Frontal cortex (tissue), 4 donors: Measurements from ENCODE around the gene ATXN10. TPM values are rescaled to one million over a fixed set of nuclear protein-coding genes. Genes with fewer than 3 reads are reported as not detected.
A peak's percentile ranks its signal among the peaks of the same experiment; 100 is the strongest.

Experiments used
- DNase-seq, 2 donors: peaks; one replicate each; pipeline ENCODE4 v3.0.0; 2012; ENCODE audit warnings: low spot score in 2 of 2
- FAIRE-seq: peaks from 2 replicates; lab custom pipeline; 2012; peaks lifted over from hg19 to GRCh38; lab: Jason Lieb, UNC
- total RNA-seq: library from RNA; depleted of rRNA; stranded (reverse); fragments of >200 nt; gene quantifications from one replicate; pipeline ENCODE4 v1.2.3, GENCODE V29; 2014
- donor health status: control.
- donor health status: control.
- donor health status: control.

Gene ATXN10
- total RNA-seq, 1 donor from 2014 or later, result 390 TPM

- FAIRE-seq (no peak), DNase-seq (no peak)
Measured at GRCh38 chr22:45804986-45805325, 133.3 kb downstream of the ATXN10 start.

- FAIRE-seq (no peak), DNase-seq (no peak)
Measured at GRCh38 chr22:45805413-45805812, 133.8 kb downstream of the ATXN10 start.

- FAIRE-seq, result no peak
Measured at GRCh38 chr22:45807156-45807915, 135.7 kb downstream of the ATXN10 start.

DNA sequence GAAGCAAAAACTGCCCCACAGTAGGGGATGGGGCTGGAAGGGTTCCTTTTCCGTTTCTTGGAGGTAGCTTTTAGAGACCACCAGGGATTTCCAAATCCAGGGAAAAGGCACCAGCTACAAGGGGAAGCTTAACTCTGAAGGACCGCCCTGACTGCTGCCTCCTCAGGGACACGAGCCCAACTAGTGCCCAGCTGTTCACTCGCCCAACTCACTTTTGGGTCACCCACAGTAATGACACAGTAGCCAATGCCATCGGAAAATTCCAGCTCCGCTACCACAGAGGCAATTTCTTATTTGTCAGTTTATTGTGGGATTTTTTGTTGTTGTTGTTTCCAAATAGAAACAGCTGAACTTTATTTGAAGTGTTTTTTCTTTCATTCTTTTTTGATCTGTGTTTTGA, 141.3 kb downstream of the ATXN10 start:
- FAIRE-seq (no peak), DNase-seq (no peak)

More at GRCh38 chr22:45807156-45807915, 135.7 kb downstream of the ATXN10 start:
- no peak for DNase-seq

GRCh38 chr22:45814198-45814597, 142.6 kb downstream of the ATXN10 start:
- DNase-seq, result no peak
- FAIRE-seq, result no peak

DNA sequence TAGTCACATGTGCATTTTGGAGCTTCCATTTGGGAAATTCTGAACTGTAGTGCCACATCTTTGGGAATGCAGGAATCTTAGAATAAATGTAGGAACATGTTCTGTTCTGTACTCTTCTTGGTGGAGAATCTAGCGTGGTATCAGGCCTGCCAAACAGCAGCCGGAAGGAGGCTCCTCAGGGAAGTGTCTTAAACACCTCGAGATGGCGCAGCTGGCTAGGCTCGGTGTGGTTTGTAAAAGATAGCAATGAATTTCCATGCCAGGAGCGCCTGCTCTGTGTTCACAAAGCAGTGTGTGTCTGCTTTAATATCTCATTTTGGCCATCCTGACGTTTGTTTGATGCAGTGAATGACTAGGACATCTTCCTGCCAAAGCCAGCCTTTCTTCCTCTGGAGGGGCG, 145.1 kb downstream of the ATXN10 start:
- DNase-seq, result no peak

GRCh38 chr22:45817745-45818423, 146.2 kb downstream of the ATXN10 start:
- DNase-seq (peak; percentile 11 to 22), FAIRE-seq (no peak)

More for the DNA sequence above, 145.1 kb downstream of the ATXN10 start:
- no peak for FAIRE-seq

DNA sequence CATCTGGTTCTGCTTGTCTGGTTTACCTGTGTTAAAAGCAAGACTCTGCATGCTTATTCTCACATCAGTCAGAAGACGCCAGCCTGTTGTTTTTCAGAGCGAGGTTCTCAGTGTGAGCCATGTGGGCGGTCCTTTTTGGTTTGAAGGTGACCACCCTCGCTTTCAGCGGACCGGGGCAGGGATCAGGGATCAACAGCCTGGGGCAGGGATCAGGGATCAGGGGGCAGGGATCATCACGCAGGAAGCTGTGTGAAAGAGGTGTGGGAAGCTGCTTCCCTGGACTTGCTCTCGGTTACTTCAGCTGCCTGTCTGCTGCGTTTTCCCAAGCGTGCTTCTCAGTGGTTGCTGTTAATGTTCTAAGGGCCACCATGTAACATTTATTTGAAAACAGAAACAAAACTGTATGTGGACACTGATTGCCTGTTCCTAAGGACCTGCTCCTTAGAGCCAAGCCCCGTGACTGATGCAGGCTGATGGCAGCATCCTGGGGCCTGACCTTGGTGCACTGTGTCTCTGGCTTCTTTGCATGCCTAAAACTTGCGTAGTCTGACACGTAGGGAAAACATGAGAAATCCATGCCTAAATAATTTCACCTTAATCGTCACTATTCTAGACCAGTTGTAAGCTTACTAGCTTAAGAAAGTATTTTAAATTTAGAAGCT, 146.9 kb downstream of the ATXN10 start:
- no peak for FAIRE-seq
- no peak for DNase-seq

DNA sequence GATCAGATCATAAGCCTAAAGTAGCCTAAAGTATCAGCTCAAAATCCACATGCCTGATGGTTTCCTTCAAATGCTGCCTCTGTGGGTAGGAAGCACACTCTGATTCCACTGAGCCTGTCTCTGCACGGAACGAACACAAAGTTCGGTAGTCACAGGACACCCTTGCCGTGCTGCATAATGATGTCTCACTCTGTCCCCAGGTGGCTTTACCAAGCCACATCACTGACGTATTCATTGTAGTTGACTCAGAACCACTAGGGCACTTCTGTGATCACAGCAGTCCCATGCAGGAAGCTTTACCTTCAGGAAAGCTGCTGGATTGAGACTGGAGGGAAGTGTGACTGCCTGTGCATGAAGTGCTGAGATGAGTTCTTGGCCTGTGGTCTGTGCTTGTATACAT, 147.7 kb downstream of the ATXN10 start:
- FAIRE-seq (no peak), DNase-seq (no peak)

DNA sequence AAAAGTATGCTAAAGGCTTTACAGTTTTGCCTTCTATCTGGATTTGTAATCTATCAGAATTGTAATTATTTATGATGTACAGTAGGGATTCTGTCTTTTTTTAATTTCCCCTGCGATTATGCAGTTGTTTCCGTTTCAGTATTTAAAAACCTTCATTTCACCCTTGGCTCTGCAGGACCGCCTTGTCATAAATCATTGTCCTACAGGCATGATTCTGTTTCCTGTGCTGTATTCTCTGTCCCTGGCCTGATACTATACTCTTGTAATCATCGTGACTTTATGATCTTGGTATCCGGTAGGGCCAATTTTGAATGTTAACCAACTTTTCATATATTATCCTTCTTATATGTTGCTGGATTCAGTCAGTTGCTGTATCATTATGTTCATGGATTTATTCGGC, 151.7 kb downstream of the ATXN10 start:
- DNase-seq, result no peak
- no peak for FAIRE-seq

DNA sequence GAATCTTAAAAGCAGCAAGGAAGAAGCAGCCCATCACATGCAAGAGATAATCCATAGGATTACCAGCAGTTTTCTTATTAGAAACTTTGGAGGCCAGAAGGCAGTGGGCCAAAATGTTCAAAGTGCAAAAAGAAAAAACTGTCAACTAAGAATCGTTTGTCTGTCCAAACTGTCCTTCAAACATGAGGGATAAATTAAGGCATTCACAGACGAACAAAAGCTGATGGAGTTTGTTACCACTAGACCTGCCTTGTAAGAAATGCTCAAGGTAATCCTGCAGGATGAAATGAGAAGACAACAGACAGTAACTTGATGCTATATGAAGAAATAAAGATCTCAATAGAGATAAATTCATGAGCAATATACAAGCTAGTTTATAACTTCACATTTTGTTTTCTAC, 154.9 kb downstream of the ATXN10 start:
- FAIRE-seq (no peak), DNase-seq (no peak)

DNA sequence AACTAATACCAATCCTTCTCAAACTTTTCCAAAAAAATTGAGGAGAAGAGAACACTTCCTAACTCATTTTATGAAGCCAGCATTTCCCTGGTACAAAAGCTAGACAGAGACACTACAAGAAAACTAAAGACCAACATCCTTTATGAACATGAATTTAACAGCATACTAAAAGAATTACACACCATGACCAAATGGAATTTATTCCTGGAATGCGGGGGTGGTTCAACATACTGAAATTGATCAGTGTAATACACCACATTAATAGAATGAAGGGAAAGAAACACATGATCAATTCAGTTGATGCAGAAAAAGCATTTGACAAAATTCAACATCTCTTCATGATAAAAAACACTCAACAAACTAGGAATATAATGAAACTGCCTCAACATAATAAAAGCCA, 157.2 kb downstream of the ATXN10 start:
- FAIRE-seq (no peak), DNase-seq (no peak)

DNA sequence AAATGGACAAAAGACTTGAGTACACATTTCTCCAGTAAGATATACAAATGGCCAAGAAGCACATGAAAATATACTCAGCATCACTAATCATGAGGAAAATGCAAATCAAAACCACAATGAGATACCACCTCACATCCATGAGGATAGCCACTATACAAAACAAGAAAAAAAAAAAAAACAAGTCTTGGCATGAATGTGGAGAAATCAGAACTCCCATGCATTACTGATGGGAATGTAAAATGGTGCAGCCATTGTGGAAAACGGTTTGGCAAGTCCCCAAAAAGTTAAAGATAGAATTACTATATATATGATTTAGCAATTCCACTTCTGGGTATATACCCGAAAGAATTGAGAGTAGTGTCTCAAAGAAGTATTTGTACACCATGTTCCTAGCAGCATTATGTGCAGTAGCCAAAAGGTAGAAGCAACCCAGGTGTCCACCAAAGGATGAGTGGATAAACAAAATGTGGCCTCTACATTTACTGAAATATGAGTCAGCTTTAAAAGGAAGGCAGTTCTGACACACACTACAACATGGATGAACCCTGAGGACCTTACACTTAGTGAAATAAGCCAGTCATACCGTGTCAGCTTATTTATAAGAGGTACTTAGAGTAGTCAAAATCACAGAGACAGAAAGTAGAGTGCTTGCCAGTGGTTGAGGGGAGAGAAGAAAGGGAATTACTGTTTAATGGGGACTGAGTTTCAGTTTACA, 159.1 kb downstream of the ATXN10 start:
- FAIRE-seq (no peak), DNase-seq (no peak)

- no peak for FAIRE-seq
Measured at GRCh38 chr22:45831394-45831793, 159.8 kb downstream of the ATXN10 start.

DNA sequence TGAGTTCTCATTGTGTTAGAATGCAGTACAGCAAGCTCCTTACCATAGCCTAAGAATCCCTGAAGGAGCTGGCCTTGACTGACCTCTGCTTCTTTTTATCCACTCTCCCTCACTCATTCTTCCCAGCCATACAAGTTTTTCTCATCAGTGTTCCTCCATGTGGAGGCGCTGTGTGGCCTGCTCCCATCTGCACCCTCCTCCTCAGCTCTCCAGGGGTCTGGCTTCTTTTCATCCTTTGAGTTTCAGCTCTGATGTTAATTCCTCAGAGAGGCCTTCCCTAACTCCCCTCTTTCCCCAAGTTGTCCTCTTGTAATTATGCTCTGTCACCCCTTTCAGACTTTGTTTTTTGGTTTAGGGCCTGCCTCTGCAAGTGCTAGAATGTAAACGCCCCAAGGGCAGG, 160.5 kb downstream of the ATXN10 start:
- no peak for DNase-seq
- no peak for FAIRE-seq

More at GRCh38 chr22:45831394-45831793, 159.8 kb downstream of the ATXN10 start:
- DNase-seq, result no peak

GRCh38 chr22:45832959-45833580, 161.4 kb downstream of the ATXN10 start:
- FAIRE-seq (no peak), DNase-seq (no peak)

DNA sequence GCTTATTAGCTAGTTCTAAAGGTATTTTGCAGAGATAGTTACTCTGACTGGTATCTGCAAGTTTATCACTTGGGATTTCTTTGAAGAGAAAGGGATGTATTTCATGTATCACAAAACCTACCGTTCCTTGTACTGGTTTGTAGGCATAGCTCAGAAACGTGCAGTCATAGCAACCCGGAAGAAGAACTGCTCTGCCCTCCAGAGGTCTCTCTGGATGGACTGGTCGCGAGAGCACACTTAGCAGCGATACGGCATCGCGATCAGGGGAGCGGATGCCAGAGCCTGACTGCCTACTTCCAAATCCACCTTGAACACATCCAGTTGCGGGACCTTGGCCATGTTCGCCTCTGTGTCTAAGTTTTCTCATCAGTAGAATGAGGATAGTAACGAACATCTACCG, 162.0 kb downstream of the ATXN10 start:
- no peak for FAIRE-seq
- DNase-seq, result no peak

DNA sequence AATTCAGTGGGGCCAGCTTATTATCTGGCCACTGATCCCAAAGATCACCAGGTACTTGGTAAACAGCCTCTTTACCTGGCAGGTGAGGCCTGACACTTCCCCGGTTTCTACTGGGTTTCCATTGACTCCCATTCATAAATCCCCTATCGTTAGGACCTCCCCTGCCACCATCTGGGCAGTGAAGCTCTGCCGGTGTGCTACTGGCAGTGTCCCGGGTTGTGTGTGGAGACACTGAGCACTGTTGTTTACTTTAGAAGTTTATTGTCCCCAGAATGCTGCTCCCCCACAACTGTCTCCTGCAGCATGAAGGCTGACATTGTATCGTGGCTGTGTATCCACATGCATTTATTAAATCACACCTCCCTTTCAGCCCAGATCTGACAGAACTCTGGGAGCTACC, 162.6 kb downstream of the ATXN10 start:
- no peak for FAIRE-seq

DNA sequence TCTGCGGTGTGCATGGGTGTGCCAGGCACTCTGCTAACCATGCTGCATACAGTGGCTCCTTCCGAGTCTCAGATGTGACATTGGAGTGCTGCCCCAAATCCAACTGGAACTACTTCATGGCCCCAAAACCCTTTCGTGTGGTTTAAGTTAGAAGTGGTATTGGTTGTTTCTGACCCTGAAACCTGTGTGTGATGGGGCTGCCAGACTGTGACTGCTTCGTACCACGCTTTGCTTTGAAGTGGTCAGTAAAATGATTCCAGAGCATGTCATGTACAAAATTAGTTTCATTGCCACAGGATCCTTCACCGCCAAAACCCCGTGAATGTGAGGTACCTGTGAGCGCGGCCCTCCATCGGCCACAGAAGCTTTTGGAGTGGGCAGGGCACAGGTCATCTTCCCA, 163.2 kb downstream of the ATXN10 start:
- no peak for DNase-seq
- no peak for FAIRE-seq

More for the DNA sequence above, 162.6 kb downstream of the ATXN10 start:
- DNase-seq, result no peak
